Small intestine (tissue), 7 donors: ENCODE results near the gene CDCP1. TPM values are rescaled to one million over a fixed set of nuclear protein-coding genes. Genes with fewer than 3 reads are reported as not detected.
"Not testable (repeated sequence)": the region's sequence is repeated elsewhere in the genome, so short reads cannot be mapped to it uniquely, and the experiment has no call there.

Experiments
- DNase-seq, 2 donors: peaks; one replicate each; pipeline versions ENCODE4 v3.0.0 to v3.0.0-alpha.2; 2013
- FAIRE-seq: peaks from 2 replicates; lab custom pipeline; 2012; peaks lifted over from hg19 to GRCh38; lab: Jason Lieb, UNC
- H3K27ac ChIP-seq, 3 donors: one replicate each; pipeline ENCODE4 v1.5.1; 2013; ENCODE audit warnings: low read length in 2 of 3, mild to moderate bottlenecking in 2 of 3, control low read depth in 1 of 3, inconsistent platforms in 1 of 3, low read depth in 1 of 3, moderate library complexity in 1 of 3
- H3K27me3 ChIP-seq, 3 donors: one replicate each; pipeline ENCODE4 v1.6.1; 2013; ENCODE audit warnings: low read length in 3 of 3, inconsistent platforms in 1 of 3; ENCODE audit not compliant: control insufficient read depth in 3 of 3, insufficient read depth in 3 of 3
- H3K36me3 ChIP-seq, 3 donors: one replicate each; pipeline ENCODE4 v1.6.1; 2013; ENCODE audit warnings: low read length in 3 of 3, inconsistent platforms in 1 of 3, low read depth in 1 of 3, mild to moderate bottlenecking in 1 of 3, moderate library complexity in 1 of 3; ENCODE audit not compliant: control insufficient read depth in 3 of 3, insufficient read depth in 2 of 3
- H3K4me1 ChIP-seq, 3 donors: one replicate each; pipeline ENCODE4 v1.6.1; 2013; ENCODE audit warnings: low read length in 2 of 3, inconsistent platforms in 1 of 3, low read depth in 1 of 3, mild to moderate bottlenecking in 1 of 3, moderate library complexity in 1 of 3; ENCODE audit not compliant: control insufficient read depth in 3 of 3, insufficient read depth in 2 of 3
- H3K4me3 ChIP-seq, 3 donors: one replicate each; pipeline ENCODE4 v1.5.1; 2013; ENCODE audit warnings: low read length in 3 of 3, control low read depth in 1 of 3, inconsistent platforms in 1 of 3, low read depth in 1 of 3, mild to moderate bottlenecking in 1 of 3, moderate library complexity in 1 of 3
- H3K9me3 ChIP-seq, 2 donors: one replicate each; pipeline ENCODE4 v1.6.1; 2013; ENCODE audit warnings: low read depth in 1 of 2, low read length in 1 of 2; ENCODE audit not compliant: control insufficient read depth in 2 of 2, insufficient read depth in 1 of 2
- WGBS, 3 donors: extraction: QIAGEN DNeasy Blood & Tissue Kit; methylation state at CpG; one replicate each; pipeline ENCODE4 v1.1.7; 2013; 5-methylcytosine and 5-hydroxymethylcytosine counted together
- polyA plus RNA-seq, 4 donors: library from polyadenylated mRNA; stranded (reverse) in 3 of 4; unstranded in 1 of 4; fragments of 200-250 nt in 3 of 4; fragments of 120-200 nt in 1 of 4; gene quantifications; one replicate each; pipeline versions ENCODE4 v1.2.1 to v1.2.3, GENCODE V29; 2013
- donor health status: healthy with polysubstance abuse.
- donor health status: control.
- donor health status: control.
- donor health status: Bipolar disorder and iron deficiency.
- donor health status: healthy.

CDCP1 gene
- polyA plus RNA-seq, 4 donors: 8.4 to 30.6 (median 12.6) TPM

- Histone ChIP-seq H3K9me3 (no peaks in the 10 kb centered on the region), H3K27me3 (no peaks in the 10 kb centered on the region), H3K4me1 (peaks cover 0 to 3% (median 2%) of the 10 kb centered on the region in 3 donors), H3K27ac (no peak overlapping the region), H3K4me3 (no peak overlapping the region), H3K36me3 (no peaks in the 10 kb centered on the region)
- 75 to 88% (median 83%) methylated on average over 5 of the region's 5 CpGs for WGBS, 3 donors
- DNase-seq (no peak), FAIRE-seq (no peak)
Measured at GRCh38 chr3:45056608-45057301, 89.4 kb downstream of the CDCP1 start.

GRCh38 chr3:45055411-45056143 lies 90.6 kb downstream of the CDCP1 start:
- FAIRE-seq (no peak), DNase-seq (no peak)
- no peaks in the 10 kb centered on the region for H3K36me3 ChIP-seq
- peak overlapping the region in 1 of 3 donors; percentile 53 for H3K27ac ChIP-seq
- peaks cover 0 to 3% (median 2%) of the 10 kb centered on the region in 3 donors for H3K4me1 ChIP-seq
- 67 to 77% (median 74%) methylated on average over 7 of the region's 7 CpGs for WGBS, 3 donors
- H3K27me3 ChIP-seq: no peaks in the 10 kb centered on the region
- H3K9me3 ChIP-seq: no peaks in the 10 kb centered on the region
- H3K4me3 ChIP-seq: no peak overlapping the region

DNA sequence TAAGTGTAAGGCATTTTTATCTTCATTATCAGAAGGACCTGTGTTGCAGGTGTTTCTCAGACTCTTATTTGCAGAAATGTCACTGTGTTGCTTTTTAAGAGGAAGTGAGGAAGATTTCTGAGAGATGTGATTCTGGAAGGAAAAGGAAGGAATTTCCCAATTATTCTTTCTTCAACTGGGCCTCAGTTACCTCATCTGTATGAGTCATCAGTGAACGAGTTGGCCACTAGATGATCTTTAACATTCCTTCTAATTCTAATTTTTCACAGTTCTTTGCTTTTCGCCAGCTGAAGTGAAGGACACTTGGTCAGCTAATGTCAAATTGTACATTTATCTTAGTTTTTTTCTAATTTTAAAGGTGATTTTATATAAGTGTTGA lies 91.2 kb downstream of the CDCP1 start:
- WGBS, 3 donors: 40 to 54% (median 50%) methylated on average over 2 of the region's 2 CpGs
- H3K4me3 ChIP-seq: no peak overlapping the region
- DNase-seq: no peak
- FAIRE-seq: no peak
- H3K27me3 ChIP-seq: no peaks in the 10 kb centered on the region
- no peaks in the 10 kb centered on the region for H3K9me3 ChIP-seq
- H3K4me1 ChIP-seq: peaks cover 0 to 3% (median 2%) of the 10 kb centered on the region in 3 donors
- H3K36me3 ChIP-seq: no peaks in the 10 kb centered on the region
- H3K27ac ChIP-seq: no peak overlapping the region

DNA sequence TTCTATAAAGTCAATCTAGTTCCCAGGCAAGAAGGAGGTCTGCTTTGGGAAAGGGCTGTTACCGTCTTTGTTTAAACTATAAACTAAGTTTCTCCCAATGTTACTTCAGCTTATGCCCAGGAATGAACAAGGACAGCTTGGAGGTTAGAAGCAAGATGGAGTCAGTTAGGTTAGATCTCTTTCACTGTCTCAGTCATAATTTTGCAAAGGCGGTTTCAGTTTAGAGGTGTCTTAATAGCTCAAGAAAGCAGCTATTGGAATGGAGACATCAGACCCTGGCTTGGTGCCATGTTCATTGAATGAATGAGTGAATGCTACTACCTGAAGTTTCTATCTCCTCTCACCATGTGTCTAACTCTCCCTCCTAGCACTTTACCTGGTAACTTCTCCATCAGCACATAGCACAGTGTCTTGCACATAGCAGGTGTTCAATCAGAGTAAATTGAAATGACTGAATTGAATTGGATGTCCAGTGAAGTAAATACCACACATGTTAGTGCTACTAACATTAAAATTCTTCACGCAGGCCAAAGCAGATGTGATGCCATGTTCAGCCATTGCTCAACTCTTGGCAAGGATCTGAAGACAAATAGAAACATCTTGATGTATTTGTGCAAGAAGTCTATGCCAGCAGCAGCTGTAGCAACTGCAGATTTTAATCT lies 91.9 kb downstream of the CDCP1 start:
- Histone ChIP-seq H3K9me3 (no peaks in the 10 kb centered on the region), H3K27ac (no peak overlapping the region), H3K4me3 (no peak overlapping the region), H3K4me1 (peaks cover 0 to 3% (median 2%) of the 10 kb centered on the region in 3 donors), H3K27me3 (no peaks in the 10 kb centered on the region), H3K36me3 (no peaks in the 10 kb centered on the region)
- DNase-seq (no peak), FAIRE-seq (no peak)
- 70 to 90% (median 90%) methylated on average over 3 of the region's 3 CpGs for WGBS, 3 donors

- not testable (repeated sequence) for H3K9me3 ChIP-seq, H3K4me3 ChIP-seq, DNase-seq, H3K27ac ChIP-seq, H3K27me3 ChIP-seq, FAIRE-seq, H3K36me3 ChIP-seq, H3K4me1 ChIP-seq
- WGBS, 3 donors: 49 to 75% (median 52%) methylated on average over 1 of the region's 1 CpG
Measured at GRCh38 chr3:45053805-45054195, 92.4 kb downstream of the CDCP1 start.

GRCh38 chr3:45051685-45052084 lies 94.5 kb downstream of the CDCP1 start:
- Histone ChIP-seq H3K4me3 (no peak overlapping the region), H3K36me3 (no peaks in the 10 kb centered on the region), H3K27me3 (peaks cover 0 to 4% (median 0%) of the 10 kb centered on the region in 3 donors), H3K4me1 (peaks cover 0 to 3% (median 2%) of the 10 kb centered on the region in 3 donors), H3K27ac (no peak overlapping the region), H3K9me3 (no peaks in the 10 kb centered on the region)
- FAIRE-seq: no peak
- WGBS, 3 donors: 78 to 81% (median 78%) methylated on average over 6 of the region's 6 CpGs
- no peak for DNase-seq

GRCh38 chr3:45049807-45050206 lies 96.4 kb downstream of the CDCP1 start:
- DNase-seq: no peak
- FAIRE-seq: no peak
- no peak overlapping the region for H3K27ac ChIP-seq
- H3K4me3 ChIP-seq: no peak overlapping the region
- H3K36me3 ChIP-seq: no peaks in the 10 kb centered on the region
- peaks cover 0 to 7% (median 0%) of the 10 kb centered on the region in 3 donors for H3K27me3 ChIP-seq
- 66 to 81% (median 69%) methylated on average over 4 of the region's 4 CpGs for WGBS, 3 donors
- no peaks in the 10 kb centered on the region for H3K4me1 ChIP-seq
- H3K9me3 ChIP-seq: no peaks in the 10 kb centered on the region

DNA sequence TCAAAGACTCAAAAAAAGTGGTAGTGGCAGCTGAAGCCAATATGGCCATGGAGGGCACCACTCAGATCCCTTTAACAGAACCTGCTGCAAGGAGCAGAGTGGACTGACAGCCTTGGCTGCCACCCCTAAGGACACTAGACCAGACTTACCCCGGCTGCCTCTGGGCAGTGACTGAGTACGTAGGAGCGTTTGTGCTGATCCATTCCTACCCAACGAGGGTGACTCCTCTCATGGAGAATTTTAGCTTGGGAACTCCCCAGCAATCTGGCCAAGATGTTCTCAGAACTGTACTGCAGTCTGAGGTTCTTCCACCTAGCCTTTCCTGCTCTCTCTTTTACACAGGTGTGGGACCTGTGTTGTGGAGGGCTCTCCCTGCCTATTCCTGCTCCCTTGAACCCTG lies 97.9 kb downstream of the CDCP1 start:
- H3K4me1 ChIP-seq: no peaks in the 10 kb centered on the region
- no peak overlapping the region for H3K27ac ChIP-seq
- FAIRE-seq (no peak), DNase-seq (no peak)
- 75 to 85% (median 83%) methylated on average over 4 of the region's 4 CpGs for WGBS, 3 donors
- no peak overlapping the region for H3K4me3 ChIP-seq
- H3K36me3 ChIP-seq: no peaks in the 10 kb centered on the region
- H3K27me3 ChIP-seq: peaks cover 0 to 7% (median 0%) of the 10 kb centered on the region in 3 donors
- no peaks in the 10 kb centered on the region for H3K9me3 ChIP-seq
